Neural progenitor cell (in vitro differentiated cells): ENCODE measurements around the gene MPZL3. TPM values are rescaled to one million over a fixed set of nuclear protein-coding genes. Genes with fewer than 3 reads are reported as not detected.

Experiments used
- DNase-seq: peaks from one replicate; pipeline ENCODE4 v3.0.0-alpha.2; 2016; ENCODE audit warnings: low spot score
- H2AFZ ChIP-seq: fragments of 200-600 bp; sonication (generic); replicated peaks from 2 replicates; pipeline ENCODE4 v1.6.1; 2016; ENCODE audit warnings: antibody characterized with exemption
- H3F3A ChIP-seq: fragments of 200-600 bp; sonication (generic); 2 replicates; pipeline ENCODE4 v1.6.1; 2016; ENCODE audit warnings: antibody characterized with exemption, low read depth
- H3K27ac ChIP-seq: fragments of 200-600 bp; sonication (generic); 2 replicates; pipeline ENCODE4 v1.5.1; 2016; ENCODE audit warnings: mild to moderate bottlenecking
- H3K27me3 ChIP-seq: fragments of 200-600 bp; sonication (generic); 2 replicates; pipeline ENCODE4 v1.6.1; 2016; ENCODE audit warnings: mild to moderate bottlenecking, moderate library complexity
- H3K36me3 ChIP-seq: fragments of 200-600 bp; sonication (generic); 2 replicates; pipeline ENCODE4 v1.5.1; 2016
- H3K4me1 ChIP-seq: fragments of 200-600 bp; sonication (generic); 2 replicates; pipeline ENCODE4 v1.6.1; 2016; ENCODE audit warnings: mixed run types
- H3K4me2 ChIP-seq: fragments of 200-600 bp; sonication (generic); 2 replicates; pipeline ENCODE4 v1.6.1; 2016
- H3K4me3 ChIP-seq: fragments of 200-600 bp; sonication (generic); 2 replicates; pipeline ENCODE4 v1.5.1; 2016
- H3K79me2 ChIP-seq: fragments of 200-600 bp; sonication (generic); 2 replicates; pipeline ENCODE4 v1.6.1; 2016; ENCODE audit warnings: low read depth
- H3K9ac ChIP-seq: fragments of 200-600 bp; sonication (generic); 2 replicates; pipeline ENCODE4 v1.6.1; 2016
- H3K9me3 ChIP-seq: fragments of 200-600 bp; sonication (generic); 2 replicates; pipeline ENCODE4 v1.5.1; 2016; ENCODE audit warnings: low read depth
- H4K20me1 ChIP-seq: fragments of 200-600 bp; sonication (generic); 2 replicates; pipeline ENCODE4 v1.6.1; 2016; ENCODE audit warnings: low read depth
- H3K27ac Mint-ChIP-seq: 3 replicates; pipeline ENCODE4 v1.8.0; 2021; ENCODE audit warnings: mixed read lengths
- H3K27me3 Mint-ChIP-seq: 2 replicates; pipeline ENCODE4 v1.8.0; 2022; ENCODE audit warnings: low read depth, mild to moderate bottlenecking, inconsistent platforms, moderate library complexity, mixed read lengths; ENCODE audit not compliant: insufficient read depth
- H3K36me3 Mint-ChIP-seq: 3 replicates; pipeline ENCODE4 v1.8.0; 2021; ENCODE audit warnings: mixed read lengths
- H3K4me1 Mint-ChIP-seq: 3 replicates; pipeline ENCODE4 v1.8.0; 2021; ENCODE audit warnings: mixed read lengths
- H3K4me3 Mint-ChIP-seq: 3 replicates; pipeline ENCODE4 v1.8.0; 2021; ENCODE audit warnings: mild to moderate bottlenecking, moderate library complexity, mixed read lengths
- H3K9me3 Mint-ChIP-seq: 3 replicates; pipeline ENCODE4 v1.8.0; 2020; ENCODE audit warnings: mixed read lengths
- EZH2 ChIP-seq: fragments of 200-600 bp; sonication (generic); IDR thresholded peaks from 2 replicates; pipeline ENCODE4 v1.6.1; 2017; ENCODE audit warnings: antibody characterized with exemption, mild to moderate bottlenecking, moderate library complexity
- EZH2phosphoT487 ChIP-seq: fragments of 200-600 bp; sonication (generic); IDR thresholded peaks from 2 replicates; pipeline ENCODE4 v1.6.1; 2017; ENCODE audit warnings: antibody characterized with exemption
- total RNA-seq: library from RNA; depleted of rRNA; stranded (reverse); fragments of >200 nt; gene quantifications from 2 replicates; pipeline ENCODE4 v1.2.3, GENCODE V29; 2015; ENCODE audit warnings: low replicate concordance
- TF ChIP-seq, protein P1 (sequence below): fragments of 200-600 bp; sonication (generic); IDR thresholded peaks from 2 replicates; pipeline ENCODE4 v1.5.1; 2017; ENCODE audit warnings: antibody characterized with exemption, mild to moderate bottlenecking

The MPZL3 gene
- total RNA-seq, 1 donor from 2014 or later, result 5.7 TPM

GRCh38 chr11:118217575-118217974 is 34.6 kb downstream of the MPZL3 start:
- H3K27me3 Mint-ChIP-seq, result peaks cover 2% of the 10 kb centered on the region
- TF ChIP-seq, protein P1, sequence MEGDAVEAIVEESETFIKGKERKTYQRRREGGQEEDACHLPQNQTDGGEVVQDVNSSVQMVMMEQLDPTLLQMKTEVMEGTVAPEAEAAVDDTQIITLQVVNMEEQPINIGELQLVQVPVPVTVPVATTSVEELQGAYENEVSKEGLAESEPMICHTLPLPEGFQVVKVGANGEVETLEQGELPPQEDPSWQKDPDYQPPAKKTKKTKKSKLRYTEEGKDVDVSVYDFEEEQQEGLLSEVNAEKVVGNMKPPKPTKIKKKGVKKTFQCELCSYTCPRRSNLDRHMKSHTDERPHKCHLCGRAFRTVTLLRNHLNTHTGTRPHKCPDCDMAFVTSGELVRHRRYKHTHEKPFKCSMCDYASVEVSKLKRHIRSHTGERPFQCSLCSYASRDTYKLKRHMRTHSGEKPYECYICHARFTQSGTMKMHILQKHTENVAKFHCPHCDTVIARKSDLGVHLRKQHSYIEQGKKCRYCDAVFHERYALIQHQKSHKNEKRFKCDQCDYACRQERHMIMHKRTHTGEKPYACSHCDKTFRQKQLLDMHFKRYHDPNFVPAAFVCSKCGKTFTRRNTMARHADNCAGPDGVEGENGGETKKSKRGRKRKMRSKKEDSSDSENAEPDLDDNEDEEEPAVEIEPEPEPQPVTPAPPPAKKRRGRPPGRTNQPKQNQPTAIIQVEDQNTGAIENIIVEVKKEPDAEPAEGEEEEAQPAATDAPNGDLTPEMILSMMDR, result no peak
- TF ChIP-seq EZH2phosphoT487 (no peak), EZH2 (no peak)

GRCh38 chr11:118216621-118217481 is 35.3 kb downstream of the MPZL3 start:
- Histone ChIP-seq H3F3A (peaks cover 19% of the 10 kb centered on the region), H3K9ac (no peak overlapping the region), H3K36me3 (no peaks in the 10 kb centered on the region), H3K4me2 (no peak overlapping the region), H4K20me1 (no peaks in the 10 kb centered on the region), H3K4me1 (peaks cover 24% of the 10 kb centered on the region), H3K9me3 (no peaks in the 10 kb centered on the region), H3K27me3 (no peaks in the 10 kb centered on the region), H3K4me3 (no peak overlapping the region), H3K27ac (no peak overlapping the region), H3K79me2 (no peaks in the 10 kb centered on the region), H2AFZ (peak overlapping the region; percentile 22)
- DNase-seq, result no peak
- peaks cover 15% of the 10 kb centered on the region for H3K4me1 Mint-ChIP-seq
- H3K36me3 Mint-ChIP-seq, result no peaks in the 10 kb centered on the region
- H3K27me3 Mint-ChIP-seq, result no peaks in the 10 kb centered on the region
- TF ChIP-seq, protein P1, result no peak
- TF ChIP-seq EZH2phosphoT487 (no peak), EZH2 (no peak)
- H3K4me3 Mint-ChIP-seq, result no peak overlapping the region
- H3K9me3 Mint-ChIP-seq, result no peaks in the 10 kb centered on the region
- no peak overlapping the region for H3K27ac Mint-ChIP-seq

More at GRCh38 chr11:118217575-118217974, 34.6 kb downstream of the MPZL3 start:
- no peaks in the 10 kb centered on the region for H3K36me3 Mint-ChIP-seq
- H3K79me2 ChIP-seq, result no peaks in the 10 kb centered on the region
- no peak overlapping the region for H3K27ac ChIP-seq
- no peaks in the 10 kb centered on the region for H3K9me3 ChIP-seq
- H3K4me3 Mint-ChIP-seq, result no peak overlapping the region
- no peaks in the 10 kb centered on the region for H3K27me3 ChIP-seq
- no peak overlapping the region for H3K27ac Mint-ChIP-seq
- H3K36me3 ChIP-seq, result no peaks in the 10 kb centered on the region
- no peak overlapping the region for H3K4me2 ChIP-seq
- peaks cover 17% of the 10 kb centered on the region for H3K4me1 ChIP-seq
- H4K20me1 ChIP-seq, result no peaks in the 10 kb centered on the region
- no peak overlapping the region for H3K9ac ChIP-seq
- H3F3A ChIP-seq, result peaks cover 12% of the 10 kb centered on the region
- H3K4me1 Mint-ChIP-seq, result peaks cover 8% of the 10 kb centered on the region
- no peaks in the 10 kb centered on the region for H3K9me3 Mint-ChIP-seq
- H3K4me3 ChIP-seq, result no peak overlapping the region
- DNase-seq, result no peak
- no peak overlapping the region for H2AFZ ChIP-seq

DNA sequence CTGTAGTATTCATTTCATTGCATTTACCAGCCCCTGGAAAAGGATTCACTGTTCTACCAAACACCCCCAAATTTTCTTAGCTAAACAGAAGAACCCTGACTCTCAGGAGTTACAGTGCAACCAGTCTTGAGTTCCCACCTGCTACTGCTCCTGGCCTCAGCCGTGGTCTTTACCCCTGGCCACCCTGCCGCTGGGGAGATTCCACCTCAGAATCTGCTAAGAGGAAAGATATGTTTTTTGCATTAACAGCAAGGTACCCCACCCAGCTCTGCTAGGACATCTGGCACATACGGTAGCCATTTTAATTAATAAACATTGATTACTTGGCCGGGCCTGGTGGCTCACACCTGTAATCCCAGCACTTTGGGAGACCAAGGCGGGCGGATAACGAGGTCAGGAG is 36.4 kb downstream of the MPZL3 start:
- H3K79me2 ChIP-seq, result no peaks in the 10 kb centered on the region
- H3K36me3 ChIP-seq, result no peaks in the 10 kb centered on the region
- H3K27me3 ChIP-seq, result no peaks in the 10 kb centered on the region
- no peak overlapping the region for H3K4me2 ChIP-seq
- Mint-ChIP-seq H3K27me3 (peaks cover 5% of the 10 kb centered on the region), H3K36me3 (no peaks in the 10 kb centered on the region), H3K27ac (no peak overlapping the region), H3K9me3 (no peaks in the 10 kb centered on the region), H3K4me1 (peaks cover 21% of the 10 kb centered on the region), H3K4me3 (no peak overlapping the region)
- peaks cover 35% of the 10 kb centered on the region for H3K4me1 ChIP-seq
- no peak for DNase-seq
- no peak overlapping the region for H3K9ac ChIP-seq
- no peaks in the 10 kb centered on the region for H4K20me1 ChIP-seq
- H3K9me3 ChIP-seq, result no peaks in the 10 kb centered on the region
- H3K4me3 ChIP-seq, result no peak overlapping the region
- TF ChIP-seq, protein P1, result no peak
- no peak for TF ChIP-seq EZH2
- no peak for TF ChIP-seq EZH2phosphoT487
- no peak overlapping the region for H3K27ac ChIP-seq
- H3F3A ChIP-seq, result peaks cover 30% of the 10 kb centered on the region
- H2AFZ ChIP-seq, result no peak overlapping the region
